ENCODE data around the gene LSAMP. TPM values are rescaled to one million over a fixed set of nuclear protein-coding genes. Genes with fewer than 3 reads are reported as not detected.

The LSAMP gene
- polyA plus RNA-seq, 1 of the 3 experiments (the other 2 are of a cell fraction) = 6.6 TPM

- H3K27me3 ChIP-seq (ENCODE audit: insufficient read depth) = no peaks in the 10 kb centered on the region
- H4K20me1 ChIP-seq (ENCODE audit: insufficient read depth) = no peaks in the 10 kb centered on the region
- H3K4me1 ChIP-seq (ENCODE audit: control insufficient read depth in 1 of 2, insufficient read depth in 2 of 2, low read depth in 1 of 2, low read length in 1 of 2) = no peaks in the 10 kb centered on the region
- TF ChIP-seq SIN3A (IDR thresholded peaks at IDR 0.05; ENCODE audit: borderline replicate concordance, low read depth, low read length) = no peak
- TF ChIP-seq RCOR1 (IDR thresholded peaks at IDR 0.05; ENCODE audit: low read length) = no peak
- no peak for TF ChIP-seq FOXM1 (IDR thresholded peaks at IDR 0.05; ENCODE audit: low read depth)
- no peak for TF ChIP-seq PBX3 (IDR thresholded peaks at IDR 0.05)
- no peak for TF ChIP-seq GATA2 (CRISPR knock-in tag; IDR thresholded peaks at IDR 0.05)
- TF ChIP-seq USF1 (IDR thresholded peaks at IDR 0.05; ENCODE audit: borderline replicate concordance, low read depth) = no peak
- TF ChIP-seq POLR2AphosphoS5 (IDR thresholded peaks at IDR 0.05; ENCODE audit: low read depth, low read length) = no peak
- no peak for TF ChIP-seq MAX (IDR thresholded peaks at IDR 0.05; ENCODE audit: low read depth)
- no peak for TF ChIP-seq NRF1 (IDR thresholded peaks at IDR 0.05; ENCODE audit: low read depth, low read length)
- TF ChIP-seq TCF12 (IDR thresholded peaks at IDR 0.05) = no peak
- TF ChIP-seq FOSL2 (IDR thresholded peaks at IDR 0.05; ENCODE audit: borderline replicate concordance, low read depth) = no peak
- TF ChIP-seq ZBTB33 (IDR thresholded peaks at IDR 0.05; ENCODE audit: borderline replicate concordance, low read depth) = no peak
- no peak for TF ChIP-seq CTCF (IDR thresholded peaks at IDR 0.05)
- no peak for TF ChIP-seq EP300 (IDR thresholded peaks at IDR 0.05; ENCODE audit: borderline replicate concordance in 1 of 2, low read depth in 1 of 2, low read length in 1 of 2)
- TF ChIP-seq ELF1 (IDR thresholded peaks at IDR 0.05) = no peak
- no peak for TF ChIP-seq REST (IDR thresholded peaks at IDR 0.05; ENCODE audit: low read depth, low read length)
- TF ChIP-seq RAD21 (IDR thresholded peaks at IDR 0.05; ENCODE audit: low read length) = no peak
- TF ChIP-seq GABPA (IDR thresholded peaks at IDR 0.05; ENCODE audit: low read depth) = no peak
- no peak for TF ChIP-seq TAF1 (IDR thresholded peaks at IDR 0.05; ENCODE audit: borderline replicate concordance, low read depth, low read length)
- TF ChIP-seq NFIC (IDR thresholded peaks at IDR 0.05; ENCODE audit: borderline replicate concordance) = no peak
- WGBS (ENCODE audit: low lambda C conversion rate) = 97% methylated on average over 2 of the region's 2 CpGs
- no peak overlapping the region for H3K27ac ChIP-seq (ENCODE audit: low read depth in 2 of 2, low read length in 1 of 2)
- H3K4me3 ChIP-seq (ENCODE audit: low read depth in 2 of 2, low read length in 1 of 2) = no peak overlapping the region
- H3K9me2 ChIP-seq = no peaks in the 10 kb centered on the region
- no peak for DNase-seq
- H3K9ac ChIP-seq = no peak overlapping the region
- no peaks in the 10 kb centered on the region for H3K79me2 ChIP-seq (ENCODE audit: insufficient read depth)
- no peaks in the 10 kb centered on the region for H3K9me3 ChIP-seq
- H2AFZ ChIP-seq (ENCODE audit: low read depth) = no peak overlapping the region
- POLR2A ChIA-PET = no interaction called here
- CTCF ChIA-PET = no interaction called here
- H3K4me2 ChIP-seq = no peak overlapping the region
- no peaks in the 10 kb centered on the region for H3F3A ChIP-seq (replicated peaks; ENCODE audit: insufficient read depth)
- H3K36me3 ChIP-seq (replicated peaks in 1 of 2; ENCODE audit: control insufficient read depth in 1 of 2, insufficient read depth in 2 of 2, low read length in 1 of 2) = no peaks in the 10 kb centered on the region
These were observed 462.7 kb downstream of the LSAMP start for GRCh38 chr3:115982629-115983028.

All from SK-N-SH (cell line).